Stomach smooth muscle (tissue), 2 donors: Measurements from ENCODE around the gene NEURL2.

Experiments used
- H3K27ac ChIP-seq: one replicate; pipeline ENCODE4 v1.7.0; 2013; ENCODE audit warnings: mild to moderate bottlenecking, low read length, inconsistent platforms
- H3K27me3 ChIP-seq, 2 donors: one replicate each; pipeline ENCODE4 v1.7.0; 2013; ENCODE audit warnings: low read length in 2 of 2; ENCODE audit not compliant: insufficient read depth in 2 of 2, control insufficient read depth in 1 of 2
- H3K36me3 ChIP-seq, 2 donors: one replicate each; pipeline ENCODE4 v1.7.0; 2013; ENCODE audit warnings: low read length in 2 of 2; ENCODE audit not compliant: control insufficient read depth in 2 of 2, insufficient read depth in 2 of 2
- H3K4me1 ChIP-seq: one replicate; pipeline ENCODE4 v1.7.0; 2013; ENCODE audit warnings: low read length; ENCODE audit not compliant: control insufficient read depth, insufficient read depth
- H3K4me3 ChIP-seq, 2 donors: one replicate each; pipeline ENCODE4 v1.7.0; 2013; ENCODE audit warnings: low read length in 2 of 2
- H3K9ac ChIP-seq, 2 donors: one replicate each; pipeline ENCODE4 v1.7.0; 2013; ENCODE audit warnings: low read length in 2 of 2, mild to moderate bottlenecking in 1 of 2
- H3K9me3 ChIP-seq, 2 donors: one replicate each; pipeline ENCODE4 v1.7.0; 2013; ENCODE audit warnings: low read length in 2 of 2; ENCODE audit not compliant: control insufficient read depth in 2 of 2
- donor health status: healthy.
- donor health status: Pancreatic carcinoma.

The NEURL2 gene

GRCh38 chr20:45840700-45841198 is 50.3 kb downstream of the NEURL2 start:
- H3K27ac ChIP-seq = no peak overlapping the region
- H3K9ac ChIP-seq = no peak overlapping the region
- H3K4me1 ChIP-seq = peaks cover 31% of the 10 kb centered on the region
- H3K9me3 ChIP-seq = no peaks in the 10 kb centered on the region
- H3K36me3 ChIP-seq = peaks cover 25 to 34% of the 10 kb centered on the region in 2 donors
- no peak overlapping the region for H3K4me3 ChIP-seq
- no peaks in the 10 kb centered on the region for H3K27me3 ChIP-seq
